Mesenchymal stem cell (in vitro differentiated cells and primary cell): ENCODE results near the gene UQCR11.

ENCODE experiments used
- DNase-seq: peaks from one replicate; pipeline ENCODE4 v3.0.0-alpha.2; 2013
- H2AFZ ChIP-seq: one replicate; pipeline ENCODE4 v1.6.1; 2013; ENCODE audit warnings: low read depth, mild to moderate bottlenecking, control low read depth, inconsistent platforms, low read length, moderate library complexity
- H2AK5ac ChIP-seq: 2 replicates; pipeline ENCODE4 v1.6.1; 2013; ENCODE audit warnings: low read length, moderate library complexity, mild to moderate bottlenecking, inconsistent platforms; ENCODE audit not compliant: severe bottlenecking
- H2BK120ac ChIP-seq: one replicate; pipeline ENCODE4 v1.6.1; 2013; ENCODE audit warnings: low read depth, mild to moderate bottlenecking, inconsistent platforms, low read length, moderate library complexity
- H2BK12ac ChIP-seq, 2 experiments: one replicate each; pipeline ENCODE4 v1.6.1; 2013; ENCODE audit warnings: inconsistent platforms in 2 of 2, low read length in 2 of 2, mild to moderate bottlenecking in 2 of 2, moderate library complexity in 2 of 2, control low read depth in 1 of 2
- H2BK15ac ChIP-seq: one replicate; pipeline ENCODE4 v1.6.1; 2013; ENCODE audit warnings: mild to moderate bottlenecking, low read depth, inconsistent platforms; ENCODE audit not compliant: poor library complexity, severe bottlenecking
- H2BK5ac ChIP-seq: 2 replicates; pipeline ENCODE4 v1.6.1; 2013; ENCODE audit warnings: low read depth, mild to moderate bottlenecking, low read length, control low read depth, inconsistent platforms; ENCODE audit not compliant: poor library complexity, severe bottlenecking
- H3K14ac ChIP-seq, 2 experiments: one replicate each; pipeline ENCODE4 v1.6.1; 2013; ENCODE audit warnings: inconsistent platforms in 2 of 2, low read length in 2 of 2, control low read depth in 1 of 2, mild to moderate bottlenecking in 1 of 2, moderate library complexity in 1 of 2
- H3K18ac ChIP-seq, 2 experiments: one replicate each; pipeline ENCODE4 v1.6.1; 2013; ENCODE audit warnings: inconsistent platforms in 2 of 2, low read length in 2 of 2, control low read depth in 1 of 2, low read depth in 1 of 2, mild to moderate bottlenecking in 1 of 2
- H3K23ac ChIP-seq, 2 experiments: one replicate each; pipeline ENCODE4 v1.6.1; 2013; ENCODE audit warnings: inconsistent platforms in 2 of 2, low read length in 2 of 2, mild to moderate bottlenecking in 2 of 2, moderate library complexity in 2 of 2, control low read depth in 1 of 2
- H3K27ac ChIP-seq: 2 replicates; pipeline ENCODE4 v1.5.1; 2013; ENCODE audit warnings: mild to moderate bottlenecking, moderate library complexity, low read length, control low read depth, inconsistent platforms; ENCODE audit not compliant: poor library complexity, severe bottlenecking
- H3K27me3 ChIP-seq, 2 experiments: 2 replicates each; pipeline versions ENCODE4 v1.6.1 to v1.7.0; 2013; ENCODE audit warnings: low read length in 2 of 2, mild to moderate bottlenecking in 2 of 2, moderate library complexity in 2 of 2, control low read depth in 1 of 2, inconsistent platforms in 1 of 2; ENCODE audit not compliant: control insufficient read depth in 1 of 2, insufficient read depth in 1 of 2
- H3K36me3 ChIP-seq, 2 experiments: 2 replicates each; pipeline versions ENCODE4 v1.6.1 to v1.7.0; 2013; ENCODE audit warnings: low read length in 2 of 2, control low read depth in 1 of 2, inconsistent platforms in 1 of 2, low read depth in 1 of 2, mild to moderate bottlenecking in 1 of 2; ENCODE audit not compliant: insufficient read depth in 2 of 2, control insufficient read depth in 1 of 2
- H3K4ac ChIP-seq, 2 experiments: one replicate each; pipeline ENCODE4 v1.6.1; 2013; ENCODE audit warnings: inconsistent platforms in 2 of 2, low read length in 2 of 2, mild to moderate bottlenecking in 2 of 2, moderate library complexity in 2 of 2, control low read depth in 1 of 2, low read depth in 1 of 2
- H3K4me1 ChIP-seq: 2 replicates; pipeline ENCODE4 v1.6.1; 2013; ENCODE audit warnings: low read depth, low read length, control low read depth; ENCODE audit not compliant: control insufficient read depth, insufficient read depth
- H3K4me2 ChIP-seq: 2 replicates; pipeline ENCODE4 v1.6.1; 2013; ENCODE audit warnings: low read length, mild to moderate bottlenecking, inconsistent platforms; ENCODE audit not compliant: poor library complexity, severe bottlenecking
- H3K4me3 ChIP-seq, 2 experiments: 2 replicates each; pipeline versions ENCODE4 v1.5.1 to v1.7.0; 2013; ENCODE audit warnings: low read length in 2 of 2, mild to moderate bottlenecking in 2 of 2, control low read depth in 1 of 2, low read depth in 1 of 2; ENCODE audit not compliant: insufficient read depth in 1 of 2
- H3K79me1 ChIP-seq: replicated peaks from 2 replicates; pipeline ENCODE4 v1.6.1; 2013; ENCODE audit warnings: mild to moderate bottlenecking, control low read depth, low read length, inconsistent platforms; ENCODE audit not compliant: poor library complexity, severe bottlenecking
- H3K9ac ChIP-seq: 2 replicates; pipeline ENCODE4 v1.7.0; 2013; ENCODE audit warnings: mild to moderate bottlenecking, low read length, moderate library complexity
- H3K9me3 ChIP-seq: 2 replicates; pipeline ENCODE4 v1.7.0; 2013; ENCODE audit warnings: mild to moderate bottlenecking, low read length; ENCODE audit not compliant: control insufficient read depth
- H4K8ac ChIP-seq: one replicate; pipeline ENCODE4 v1.6.1; 2013; ENCODE audit warnings: inconsistent platforms, mild to moderate bottlenecking, low read length, moderate library complexity
- H4K91ac ChIP-seq: one replicate; pipeline ENCODE4 v1.6.1; 2013; ENCODE audit warnings: mild to moderate bottlenecking, low read length, inconsistent platforms
- WGBS: methylation state at CpG from one replicate; pipeline ENCODE4 v1.1.7; 2013; ENCODE audit warnings: mixed read lengths; 5-methylcytosine and 5-hydroxymethylcytosine counted together

UQCR11 gene

DNA sequence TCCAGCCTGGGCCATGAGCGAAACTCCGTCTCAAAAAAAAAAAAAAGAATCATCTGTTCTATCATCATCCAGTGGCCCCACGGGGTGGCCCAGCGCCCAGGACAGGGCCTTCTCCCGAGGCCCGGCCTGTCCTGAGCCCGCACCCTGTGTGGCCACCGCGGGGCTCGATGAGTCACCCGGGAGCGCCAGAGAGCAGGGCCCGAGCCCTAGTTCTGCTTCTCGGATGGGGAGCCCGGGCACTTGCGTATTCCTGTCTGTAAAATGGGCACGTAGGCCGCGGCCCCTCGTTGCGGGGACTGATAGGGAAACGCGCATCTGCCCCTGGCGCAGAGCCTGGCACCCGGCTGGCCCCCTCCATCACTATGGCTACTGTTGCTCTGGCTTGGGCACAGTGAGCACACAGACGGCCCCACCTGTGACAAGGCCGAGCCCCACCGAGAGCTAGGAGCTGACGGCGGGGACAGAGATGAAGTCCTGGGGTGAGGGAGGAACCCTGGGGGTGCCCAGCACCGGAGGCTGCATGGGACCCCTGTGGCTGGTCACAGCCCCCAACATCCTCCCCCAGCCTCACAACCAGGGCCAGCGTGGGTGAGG lies 21.3 kb upstream of the UQCR11 start:
- Histone ChIP-seq H3K4me2 (no peak overlapping the region), H3K27ac (no peak overlapping the region), H3K9me3 (no peaks in the 10 kb centered on the region), H3K14ac (no peak overlapping the region), H3K9ac (no peak overlapping the region), H2BK5ac (no peak overlapping the region), H3K79me1 (peaks cover 54% of the 10 kb centered on the region), H2BK120ac (no peak overlapping the region), H3K27me3 (no peaks in the 10 kb centered on the region), H2BK12ac (no peak overlapping the region), H3K4ac (no peak overlapping the region), H3K23ac (no peak overlapping the region), H4K8ac (peak overlapping the region; percentile 50), H3K4me3 (no peak overlapping the region), H2AK5ac (no peak overlapping the region), H3K4me1 (peaks cover 10% of the 10 kb centered on the region), H4K91ac (no peak overlapping the region), H3K18ac (no peak overlapping the region), H2AFZ (no peak overlapping the region), H3K36me3 (peaks cover 38 to 86% of the 10 kb centered on the region in 2 experiments), H2BK15ac (no peak overlapping the region)
- DNase-seq: no peak
- 95% methylated on average over 32 of the region's 32 CpGs for WGBS

GRCh38 chr19:1624458-1624857 lies 19.2 kb upstream of the UQCR11 start:
- Histone ChIP-seq H3K9me3 (no peaks in the 10 kb centered on the region), H2BK5ac (no peak overlapping the region), H3K4me2 (no peak overlapping the region), H3K14ac (no peak overlapping the region), H3K79me1 (peaks cover 60% of the 10 kb centered on the region), H4K8ac (peak overlapping the region; percentile 57), H2BK12ac (no peak overlapping the region), H3K9ac (no peak overlapping the region), H3K23ac (no peak overlapping the region), H4K91ac (no peak overlapping the region), H3K4me1 (peaks cover 6% of the 10 kb centered on the region), H3K4me3 (no peak overlapping the region), H2AK5ac (no peak overlapping the region), H3K36me3 (peaks cover 48 to 87% of the 10 kb centered on the region in 2 experiments), H3K18ac (no peak overlapping the region), H2BK15ac (no peak overlapping the region), H2BK120ac (no peak overlapping the region), H2AFZ (no peak overlapping the region), H3K4ac (no peak overlapping the region), H3K27ac (no peak overlapping the region), H3K27me3 (no peaks in the 10 kb centered on the region)
- 75% methylated on average over 23 of the region's 23 CpGs for WGBS
- peak; percentile 67 for DNase-seq

DNA sequence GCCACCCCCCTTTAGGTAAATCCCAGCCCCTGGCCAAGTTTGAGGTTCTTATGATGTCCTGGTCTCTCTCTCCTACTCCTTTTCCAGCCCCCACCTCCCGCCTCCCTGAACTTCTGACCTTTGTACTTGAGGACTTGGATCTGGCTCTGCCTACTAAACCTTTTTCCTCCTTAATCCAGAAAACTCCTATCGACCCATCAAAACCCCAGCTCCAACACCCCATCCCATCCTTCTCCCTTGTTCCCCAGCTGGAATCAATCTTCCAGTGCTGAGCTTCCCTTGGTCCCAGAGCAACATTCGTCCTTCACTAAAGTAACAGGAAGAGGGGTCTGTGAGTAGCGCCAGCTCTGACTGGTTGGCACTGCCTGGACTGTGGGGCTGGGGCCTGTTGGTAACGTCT lies 17.3 kb upstream of the UQCR11 start:
- Histone ChIP-seq H3K4me1 (peaks cover 6% of the 10 kb centered on the region), H2BK15ac (no peak overlapping the region), H3K18ac (no peak overlapping the region), H3K27me3 (no peaks in the 10 kb centered on the region), H3K23ac (no peak overlapping the region), H4K8ac (no peak overlapping the region), H3K4me3 (no peak overlapping the region), H2BK5ac (no peak overlapping the region), H2BK12ac (no peak overlapping the region), H3K79me1 (peaks cover 63% of the 10 kb centered on the region), H3K4me2 (no peak overlapping the region), H2AFZ (no peak overlapping the region), H4K91ac (no peak overlapping the region), H3K4ac (no peak overlapping the region), H2BK120ac (no peak overlapping the region), H3K27ac (no peak overlapping the region), H2AK5ac (no peak overlapping the region), H3K9me3 (no peaks in the 10 kb centered on the region), H3K36me3 (peaks cover 64 to 99% of the 10 kb centered on the region in 2 experiments), H3K9ac (no peak overlapping the region), H3K14ac (no peak overlapping the region)
- 89% methylated on average over 5 of the region's 5 CpGs for WGBS
- no peak for DNase-seq

DNA sequence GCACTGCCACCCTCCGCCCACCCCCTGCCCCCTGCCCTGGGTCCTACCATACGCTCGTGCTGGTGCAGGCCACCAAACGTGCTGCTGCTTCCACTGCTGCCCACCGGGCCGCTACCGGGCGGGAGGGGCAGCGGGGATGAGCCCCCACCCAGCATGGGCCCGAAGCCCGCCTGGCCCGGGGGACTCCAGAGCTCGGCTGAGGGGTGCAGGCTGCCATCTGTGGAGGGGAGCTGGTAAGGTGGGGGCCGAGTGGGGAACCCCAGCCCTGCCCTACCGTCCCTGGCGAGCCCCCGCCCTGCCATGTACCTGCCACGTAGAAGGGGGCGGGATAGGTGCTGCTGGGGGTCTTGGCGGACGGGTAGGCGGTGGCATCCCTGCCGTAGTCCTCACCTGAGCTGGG lies 16.7 kb upstream of the UQCR11 start:
- DNase-seq: no peak
- Histone ChIP-seq H3K23ac (no peak overlapping the region), H2AFZ (no peak overlapping the region), H3K18ac (no peak overlapping the region), H3K14ac (no peak overlapping the region), H3K79me1 (peaks cover 58% of the 10 kb centered on the region), H3K4me2 (no peak overlapping the region), H3K27me3 (no peaks in the 10 kb centered on the region), H2BK5ac (no peak overlapping the region), H3K9me3 (no peaks in the 10 kb centered on the region), H2BK15ac (no peak overlapping the region), H3K27ac (no peak overlapping the region), H2BK120ac (no peak overlapping the region), H3K4ac (no peak overlapping the region), H3K36me3 (peaks cover 69 to 99% of the 10 kb centered on the region in 2 experiments), H3K4me3 (no peak overlapping the region), H4K91ac (no peak overlapping the region), H3K9ac (no peak overlapping the region), H4K8ac (no peak overlapping the region), H2BK12ac (no peak overlapping the region), H2AK5ac (no peak overlapping the region), H3K4me1 (peaks cover 6% of the 10 kb centered on the region)
- 97% methylated on average over 22 of the region's 23 CpGs for WGBS
